Measurements from ENCODE around the gene HYDIN.
A peak's percentile ranks its signal among the peaks of the same experiment; 100 is the strongest.

The HYDIN gene

DNA sequence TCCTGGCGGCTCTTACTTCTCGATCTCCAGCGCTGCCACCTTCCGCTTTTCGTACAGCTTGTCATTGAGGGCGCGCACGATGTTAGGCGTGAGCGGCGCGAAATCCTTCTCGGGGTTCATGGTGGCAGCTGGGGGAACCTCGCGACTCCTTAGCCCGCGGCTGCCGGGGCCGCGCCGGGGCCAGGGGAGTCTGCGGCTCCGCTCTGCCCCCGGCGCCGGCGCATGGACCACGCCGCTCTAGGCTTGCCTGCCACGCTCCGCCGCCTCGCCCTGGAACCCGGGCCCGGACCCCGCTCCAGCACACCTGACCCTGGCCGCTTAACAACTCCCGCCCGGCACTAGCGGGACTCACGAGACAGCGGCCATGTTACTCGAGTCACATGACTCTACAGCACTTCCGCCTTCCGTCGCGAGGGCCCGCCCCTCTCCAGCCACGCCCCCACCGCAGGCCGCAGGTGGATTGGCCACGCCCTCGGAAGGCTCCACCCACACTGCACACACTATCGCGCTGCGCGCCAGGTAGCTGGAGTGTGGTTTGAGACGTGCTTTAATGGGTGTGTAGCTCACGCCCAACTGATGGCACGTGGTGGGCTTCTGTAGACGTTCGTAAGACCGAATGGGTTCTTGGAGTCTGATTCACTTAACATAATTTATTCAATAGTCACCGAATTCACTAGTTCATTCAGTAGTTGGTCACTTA, 429.6 kb downstream of the HYDIN start, which contains the start of gene VAC14:
Gene VAC14, minus strand, starts transcription at position 378 of the 700 bp plus-strand sequence. Its CDS starts 258 bp downstream, at position 120.
- TF ChIP-seq Cebpa-rat (IDR thresholded peaks at IDR 0.05): no peak
- H3K4me1 ChIP-seq: peaks cover 15 to 88% (median 25%) of the 10 kb centered on the region in 10 experiments
- H3K9me3 ChIP-seq (replicated peaks in 1 of 11): peaks cover 0 to 16% (median 4%) of the 10 kb centered on the region in 11 experiments; a peak in 6 of 22 replicates
- peak within 1 kb of the TSS; percentile 88 to 98 (median 93) for H3K9ac ChIP-seq
- peaks cover 24 to 39% (median 38%) of the 10 kb centered on the region in 11 experiments; a peak in 19 of 22 replicates for H4K20me1 ChIP-seq
- H3K27ac ChIP-seq: peak within 1 kb of the TSS; percentile 85 to 98 (median 92)
- peak within 1 kb of the TSS; percentile 87 to 98 (median 94) for H3K4me2 ChIP-seq
- H3K36me3 ChIP-seq: peaks cover 0 to 37% (median 25%) of the 10 kb centered on the region in 11 experiments; a peak in 17 of 22 replicates
- peak within 1 kb of the TSS; percentile 83 to 99 (median 92) for H3K4me3 ChIP-seq
- no peaks in the 10 kb centered on the region for H3K27me3 ChIP-seq

DNA sequence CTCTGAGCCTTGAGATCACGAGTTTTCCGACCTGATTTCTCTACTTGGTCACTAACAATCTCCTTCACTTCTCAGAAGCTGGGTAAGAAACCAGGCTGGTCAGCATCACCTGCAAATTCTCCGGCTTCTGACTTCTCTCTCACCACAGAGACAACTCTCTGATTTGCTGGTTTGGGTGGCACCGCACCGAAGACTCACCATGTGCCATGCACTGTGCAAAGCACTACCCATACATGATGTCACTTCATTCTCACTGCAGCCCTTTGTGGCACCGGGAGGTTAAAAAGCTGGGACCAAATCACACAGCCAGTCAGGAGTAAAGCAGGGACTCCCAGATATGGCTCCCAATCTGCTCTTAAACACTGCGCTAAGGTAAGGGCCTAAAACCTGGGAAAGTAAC, 430.2 kb downstream of the HYDIN start:
- peaks cover 0 to 16% (median 4%) of the 10 kb centered on the region in 11 experiments; a peak in 6 of 22 replicates for H3K9me3 ChIP-seq (replicated peaks in 1 of 11)
- no peak for TF ChIP-seq Cebpa-rat (IDR thresholded peaks at IDR 0.05)
- H3K4me3 ChIP-seq: peak overlapping the region; percentile 83 to 99 (median 92)
- peaks cover 15 to 88% (median 31%) of the 10 kb centered on the region in 10 experiments for H3K4me1 ChIP-seq
- peak overlapping the region; percentile 85 to 98 (median 92) for H3K27ac ChIP-seq
- H3K4me2 ChIP-seq: peak overlapping the region; percentile 87 to 98 (median 94)
- H3K36me3 ChIP-seq: peaks cover 0 to 44% (median 25%) of the 10 kb centered on the region in 11 experiments; a peak in 17 of 22 replicates
- no peaks in the 10 kb centered on the region for H3K27me3 ChIP-seq
- H3K9ac ChIP-seq: peak overlapping the region; percentile 88 to 98 (median 93)
- H4K20me1 ChIP-seq: peaks cover 31 to 46% (median 44%) of the 10 kb centered on the region in 11 experiments; a peak in 20 of 22 replicates

DNA sequence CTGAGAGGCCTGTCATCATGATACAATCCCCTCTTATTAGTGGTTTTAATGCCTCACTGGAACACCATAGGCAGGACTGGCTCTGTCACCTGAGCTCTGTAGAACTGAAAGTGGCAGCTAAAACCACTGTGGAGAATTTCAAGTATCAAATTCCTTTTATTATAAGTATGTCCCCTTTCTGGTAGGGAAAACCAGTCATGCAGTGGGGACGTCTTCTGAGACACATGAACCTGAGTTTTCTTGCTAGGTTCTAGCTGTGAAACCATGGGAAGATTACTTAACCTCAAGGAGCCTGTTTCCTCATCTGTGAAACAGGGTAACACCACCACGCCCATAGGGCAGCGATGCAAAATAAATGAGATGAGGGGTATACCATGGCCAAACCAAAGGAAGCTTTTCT, 434.2 kb downstream of the HYDIN start:
- peaks cover 22 to 89% (median 38%) of the 10 kb centered on the region in 10 experiments for H3K4me1 ChIP-seq

GRCh38 chr16:70795296-70795912, 435.1 kb downstream of the HYDIN start:
- no peak for TF ChIP-seq Cebpa-rat (IDR thresholded peaks at IDR 0.05)
- Histone ChIP-seq H4K20me1 (peaks cover 80 to 95% (median 93%) of the 10 kb centered on the region in 11 experiments; a peak in 21 of 22 replicates), H3K4me1 (peaks cover 22 to 96% (median 37%) of the 10 kb centered on the region in 10 experiments), H3K9ac (peak overlapping the region in 4 of 11 experiments; percentile 10 to 50 (median 18); a peak in 1 of 22 replicates), H3K4me3 (peak overlapping the region in 1 of 10 experiments; percentile 14; a peak in 1 of 20 replicates), H3K36me3 (peaks cover 4 to 87% (median 25%) of the 10 kb centered on the region in 11 experiments; a peak in 18 of 22 replicates), H3K9me3 (replicated peaks in 1 of 11) (no peaks in the 10 kb centered on the region), H3K27me3 (no peaks in the 10 kb centered on the region), H3K27ac (no peak overlapping the region), H3K4me2 (peak overlapping the region in 7 of 11 experiments; percentile 10 to 98 (median 25); a peak in 10 of 22 replicates)

More for the DNA sequence above, 434.2 kb downstream of the HYDIN start:
- Histone ChIP-seq H3K36me3 (peaks cover 0 to 78% (median 25%) of the 10 kb centered on the region in 11 experiments; a peak in 17 of 22 replicates), H3K27me3 (no peaks in the 10 kb centered on the region), H3K9ac (peak overlapping the region in 2 of 11 experiments; percentile 12 to 50; a peak in 1 of 22 replicates), H4K20me1 (peaks cover 71 to 86% (median 84%) of the 10 kb centered on the region in 11 experiments; a peak in 21 of 22 replicates), H3K4me3 (peak overlapping the region in 1 of 10 experiments; percentile 3; a peak in 1 of 20 replicates), H3K4me2 (peak overlapping the region in 5 of 11 experiments; percentile 23 to 98 (median 58); a peak in 8 of 22 replicates), H3K27ac (no peak overlapping the region), H3K9me3 (replicated peaks in 1 of 11) (no peaks in the 10 kb centered on the region)
- TF ChIP-seq Cebpa-rat (IDR thresholded peaks at IDR 0.05): no peak

- TF ChIP-seq Cebpa-rat (IDR thresholded peaks at IDR 0.05): no peak
- Histone ChIP-seq H3K27me3 (no peaks in the 10 kb centered on the region), H3K36me3 (peaks cover 11 to 95% (median 31%) of the 10 kb centered on the region in 11 experiments; a peak in 20 of 22 replicates), H3K4me3 (no peak overlapping the region), H3K9ac (peak overlapping the region in 2 of 11 experiments; percentile 0 to 11; a peak in 2 of 22 replicates), H3K27ac (no peak overlapping the region), H3K4me2 (peak overlapping the region in 2 of 11 experiments; percentile 92 to 98; a peak in 4 of 22 replicates), H4K20me1 (peaks cover 89 to 100% (median 100%) of the 10 kb centered on the region in 11 experiments; a peak in 21 of 22 replicates), H3K4me1 (peaks cover 7 to 100% (median 23%) of the 10 kb centered on the region in 10 experiments; a peak in 19 of 20 replicates), H3K9me3 (replicated peaks in 1 of 11) (no peaks in the 10 kb centered on the region)
Observed at GRCh38 chr16:70793851-70794502, 436.5 kb downstream of the HYDIN start.

- no peak overlapping the region for H3K27ac ChIP-seq
- H3K9me3 ChIP-seq (replicated peaks in 1 of 11): no peaks in the 10 kb centered on the region
- H3K9ac ChIP-seq: peak overlapping the region in 1 of 11 experiments; percentile 57; a peak in 2 of 22 replicates
- no peaks in the 10 kb centered on the region for H3K27me3 ChIP-seq
- H3K4me3 ChIP-seq: no peak overlapping the region
- no peak for TF ChIP-seq Cebpa-rat (IDR thresholded peaks at IDR 0.05)
- peak overlapping the region in 2 of 11 experiments; percentile 92 to 98; a peak in 3 of 22 replicates for H3K4me2 ChIP-seq
- peaks cover 20 to 95% (median 44%) of the 10 kb centered on the region in 11 experiments; a peak in 21 of 22 replicates for H3K36me3 ChIP-seq
- H3K4me1 ChIP-seq: peaks cover 7 to 100% (median 18%) of the 10 kb centered on the region in 10 experiments; a peak in 17 of 20 replicates
- H4K20me1 ChIP-seq: peaks cover 85 to 100% (median 100%) of the 10 kb centered on the region in 11 experiments
Observed at GRCh38 chr16:70790815-70791214, 439.7 kb downstream of the HYDIN start.

DNA sequence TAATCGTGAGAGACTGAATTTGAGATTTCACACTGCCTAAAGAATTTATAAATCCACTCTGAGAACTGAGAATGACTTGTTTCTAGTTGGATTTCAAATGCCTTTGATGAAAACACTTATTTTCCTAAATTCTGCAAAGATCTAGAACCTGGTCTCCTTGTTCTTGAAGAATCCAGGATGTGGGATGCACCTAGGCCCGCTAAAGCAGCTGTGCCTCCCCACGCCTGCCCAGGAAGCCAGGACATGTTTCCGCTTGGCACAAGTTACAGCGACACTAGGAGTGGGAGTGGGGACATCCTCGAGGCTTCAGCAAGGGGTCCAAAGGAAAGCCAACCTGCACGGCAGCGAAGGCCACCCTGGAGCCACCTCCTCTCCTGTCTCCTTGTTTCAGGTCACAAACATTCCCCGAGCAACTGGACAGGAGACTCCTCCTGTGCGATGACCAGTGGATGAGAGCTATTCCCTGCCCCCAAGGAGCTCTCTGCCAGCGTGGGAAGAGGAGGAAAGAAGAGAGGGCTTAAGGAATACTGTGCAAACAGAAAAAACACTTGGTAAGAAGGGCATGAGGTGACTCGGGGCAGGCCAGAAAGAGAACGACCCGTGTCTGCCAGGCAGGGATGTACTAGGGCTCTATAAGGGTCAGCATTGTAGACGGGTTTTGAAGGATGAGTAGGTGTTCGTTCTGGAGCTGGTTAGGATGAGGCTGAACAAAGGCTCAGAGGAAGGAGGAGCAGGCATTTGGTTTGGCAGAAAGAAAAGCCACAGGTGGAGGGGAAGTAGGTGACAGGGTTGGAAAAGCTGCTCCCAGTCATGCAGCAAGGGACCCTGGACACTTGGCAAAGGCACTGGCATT, 440.7 kb downstream of the HYDIN start:
- no peak for TF ChIP-seq Cebpa-rat (IDR thresholded peaks at IDR 0.05)
- peak overlapping the region in 2 of 11 experiments; percentile 67 to 98; a peak in 3 of 22 replicates for H3K4me2 ChIP-seq
- peaks cover 4 to 100% (median 18%) of the 10 kb centered on the region in 10 experiments; a peak in 15 of 20 replicates for H3K4me1 ChIP-seq
- H4K20me1 ChIP-seq: peaks cover 80 to 100% (median 98%) of the 10 kb centered on the region in 11 experiments
- H3K27ac ChIP-seq: peak overlapping the region in 1 of 11 experiments; percentile 11; a peak in 1 of 22 replicates
- no peak overlapping the region for H3K4me3 ChIP-seq
- H3K27me3 ChIP-seq: no peaks in the 10 kb centered on the region
- no peaks in the 10 kb centered on the region for H3K9me3 ChIP-seq (replicated peaks in 1 of 11)
- peaks cover 30 to 99% (median 54%) of the 10 kb centered on the region in 11 experiments for H3K36me3 ChIP-seq
- peak overlapping the region in 2 of 11 experiments; percentile 15 to 44; a peak in 1 of 22 replicates for H3K9ac ChIP-seq
